Liver (tissue), 9 donors: ENCODE results near the gene METTL17. TPM values are rescaled to one million over a fixed set of nuclear protein-coding genes. Genes with fewer than 3 reads are reported as not detected.

Experiments used
- DNase-seq: peaks from one replicate; pipeline ENCODE4 v3.0.0-alpha.2; 2017; ENCODE audit warnings: low spot score
- H3K27ac ChIP-seq, 2 donors: one replicate each; pipeline ENCODE4 v1.7.0; 2013; ENCODE audit warnings: inconsistent platforms in 2 of 2, low read length in 2 of 2, control low read depth in 1 of 2, low read depth in 1 of 2, mild to moderate bottlenecking in 1 of 2
- H3K27me3 ChIP-seq, 4 donors: one replicate each; pipeline versions ENCODE4 v1.6.1 to v1.7.0; 2013; ENCODE audit warnings: low read length in 3 of 4, inconsistent platforms in 1 of 4, mild to moderate bottlenecking in 1 of 4, moderate library complexity in 1 of 4; ENCODE audit not compliant: control insufficient read depth in 4 of 4, insufficient read depth in 4 of 4
- H3K36me3 ChIP-seq, 4 donors: one replicate each; pipeline versions ENCODE4 v1.6.1 to v1.7.0; 2013; ENCODE audit warnings: low read length in 3 of 4, mild to moderate bottlenecking in 3 of 4, low read depth in 1 of 4, moderate library complexity in 1 of 4; ENCODE audit not compliant: control insufficient read depth in 4 of 4, insufficient read depth in 3 of 4
- H3K4me1 ChIP-seq, 4 donors: one replicate each; pipeline versions ENCODE4 v1.6.1 to v1.7.0; 2013; ENCODE audit warnings: low read length in 3 of 4, mild to moderate bottlenecking in 3 of 4, moderate library complexity in 1 of 4; ENCODE audit not compliant: control insufficient read depth in 4 of 4, insufficient read depth in 4 of 4
- H3K4me3 ChIP-seq, 3 donors: one replicate each; pipeline versions ENCODE4 v1.6.1 to v1.7.0; 2013; ENCODE audit warnings: low read length in 3 of 3, control low read depth in 1 of 3, low read depth in 1 of 3, mild to moderate bottlenecking in 1 of 3
- H3K9ac ChIP-seq, 2 donors: one replicate each; pipeline ENCODE4 v1.7.0; 2013; ENCODE audit warnings: low read length in 2 of 2, mild to moderate bottlenecking in 2 of 2, moderate library complexity in 2 of 2, control low read depth in 1 of 2, low read depth in 1 of 2
- H3K9me3 ChIP-seq, 4 donors: one replicate each; pipeline versions ENCODE4 v1.6.1 to v1.7.0; 2013; ENCODE audit warnings: low read length in 3 of 4; ENCODE audit not compliant: control insufficient read depth in 4 of 4
- ATF3 ChIP-seq: IDR thresholded peaks from 2 replicates; pipeline ENCODE4 v1.6.1; 2016; ENCODE audit warnings: antibody characterized with exemption
- EGR1 ChIP-seq, 2 donors: IDR thresholded peaks; 2 replicates each; pipeline ENCODE4 v1.6.1; 2016 to 2018; ENCODE audit warnings: antibody characterized with exemption in 2 of 2, low read depth in 2 of 2
- FOXA1 ChIP-seq: IDR thresholded peaks from 2 replicates; pipeline ENCODE4 v1.6.1; 2016; ENCODE audit warnings: antibody characterized with exemption
- FOXA2 ChIP-seq: IDR thresholded peaks from 2 replicates; pipeline ENCODE4 v1.6.1; 2016; ENCODE audit warnings: antibody characterized with exemption
- GABPA ChIP-seq, 2 donors: IDR thresholded peaks in 1 of 2; conservative IDR thresholded peaks in 1 of 2; 2 replicates each; pipeline ENCODE4 v1.6.1; 2016; ENCODE audit warnings: antibody characterized with exemption in 2 of 2, mild to moderate bottlenecking in 1 of 2, moderate library complexity in 1 of 2
- HNF4A ChIP-seq, 2 donors: conservative IDR thresholded peaks; 2 replicates each; pipeline ENCODE4 v1.6.1; 2016; ENCODE audit warnings: antibody characterized with exemption in 2 of 2, mild to moderate bottlenecking in 2 of 2
- HNF4G ChIP-seq: IDR thresholded peaks from 2 replicates; pipeline ENCODE4 v1.6.1; 2016; ENCODE audit warnings: antibody characterized with exemption
- JUND ChIP-seq, 2 donors: IDR thresholded peaks; 2 replicates each; pipeline ENCODE4 v1.6.1; 2016; ENCODE audit warnings: antibody characterized with exemption in 2 of 2
- NR2F2 ChIP-seq: IDR thresholded peaks from 2 replicates; pipeline ENCODE4 v1.6.1; 2016; ENCODE audit warnings: antibody characterized with exemption
- REST ChIP-seq: IDR thresholded peaks from 2 replicates; pipeline ENCODE4 v1.6.1; 2016; ENCODE audit warnings: antibody characterized with exemption, mild to moderate bottlenecking
- RXRA ChIP-seq, 2 donors: IDR thresholded peaks; 2 replicates each; pipeline ENCODE4 v1.6.1; 2017 to 2018; ENCODE audit warnings: antibody characterized with exemption in 2 of 2, mild to moderate bottlenecking in 1 of 2
- SP1 ChIP-seq: IDR thresholded peaks from 2 replicates; pipeline ENCODE4 v1.6.1; 2018; ENCODE audit warnings: antibody characterized with exemption, mild to moderate bottlenecking
- TAF1 ChIP-seq: conservative IDR thresholded peaks from 2 replicates; pipeline ENCODE4 v1.6.1; 2016; ENCODE audit warnings: antibody characterized with exemption, mild to moderate bottlenecking
- YY1 ChIP-seq: IDR thresholded peaks from 2 replicates; pipeline ENCODE4 v1.6.1; 2016; ENCODE audit warnings: antibody characterized with exemption, mild to moderate bottlenecking
- ZBTB33 ChIP-seq: IDR thresholded peaks from 2 replicates; pipeline ENCODE4 v1.6.1; 2016; ENCODE audit warnings: antibody characterized with exemption
- WGBS: extraction: QIAGEN DNeasy Blood & Tissue Kit; methylation state at CpG from one replicate; pipeline ENCODE4 v1.1.7; 2013; 5-methylcytosine and 5-hydroxymethylcytosine counted together
- polyA plus RNA-seq, 2 donors: library from polyadenylated mRNA; stranded (reverse) in 1 of 2; unstranded in 1 of 2; fragments of 200-250 nt in 1 of 2; fragments of >200 nt in 1 of 2; fragmentation: Nextera tagmentation in 1 of 2; extraction: Ambion mirVana in 1 of 2; gene quantifications; one replicate each; pipeline versions ENCODE4 v1.2.1 to v1.2.3, GENCODE V29; 2013 to 2015
- total RNA-seq, 2 donors: library from RNA; depleted of rRNA; stranded (reverse); fragments of >200 nt; gene quantifications; one replicate each; pipeline ENCODE4 v1.2.3, GENCODE V29; 2014
- TF ChIP-seq, protein P1 (sequence below): fragments of 150-350 bp; IDR thresholded peaks from 2 replicates; pipeline ENCODE4 v1.5.1; 2017; ENCODE audit warnings: improper control_type of control experiment, low read depth, low read length; ENCODE audit not compliant: missing input control
- TF ChIP-seq, protein P2 (sequence below): IDR thresholded peaks from 2 replicates; pipeline ENCODE4 v1.6.1; 2016; ENCODE audit warnings: antibody characterized with exemption
- donor health status: healthy.
- donor health status: healthy.
- donor health status: healthy.
- donor health status: healthy.
- donor health status: healthy.

Gene METTL17
- total and polyA plus RNA-seq, 4 donors = 31.0 to 64.8 (median 47.3) TPM

GRCh38 chr14:20988717-20989470 lies 886 bp upstream of the METTL17 start:
- TF ChIP-seq ZBTB33 (no peak), RXRA (IDR thresholded peaks at IDR 0.05) (no peak), FOXA1 (no peak), NR2F2 (no peak), EGR1 (IDR thresholded peaks at IDR 0.05; ENCODE audit: low read depth in 2 of 2) (no peak), HNF4A (conservative IDR thresholded peaks at IDR 0.05) (no peak), FOXA2 (no peak), GABPA (IDR thresholded peaks at IDR 0.05 in 1 of 2, conservative IDR thresholded peaks at IDR 0.05 in 1 of 2) (no peak), REST (no peak), SP1 (no peak), TAF1 (no peak), ATF3 (no peak), YY1 (no peak), JUND (IDR thresholded peaks at IDR 0.05) (no peak), HNF4G (no peak)
- TF ChIP-seq, protein P1, sequence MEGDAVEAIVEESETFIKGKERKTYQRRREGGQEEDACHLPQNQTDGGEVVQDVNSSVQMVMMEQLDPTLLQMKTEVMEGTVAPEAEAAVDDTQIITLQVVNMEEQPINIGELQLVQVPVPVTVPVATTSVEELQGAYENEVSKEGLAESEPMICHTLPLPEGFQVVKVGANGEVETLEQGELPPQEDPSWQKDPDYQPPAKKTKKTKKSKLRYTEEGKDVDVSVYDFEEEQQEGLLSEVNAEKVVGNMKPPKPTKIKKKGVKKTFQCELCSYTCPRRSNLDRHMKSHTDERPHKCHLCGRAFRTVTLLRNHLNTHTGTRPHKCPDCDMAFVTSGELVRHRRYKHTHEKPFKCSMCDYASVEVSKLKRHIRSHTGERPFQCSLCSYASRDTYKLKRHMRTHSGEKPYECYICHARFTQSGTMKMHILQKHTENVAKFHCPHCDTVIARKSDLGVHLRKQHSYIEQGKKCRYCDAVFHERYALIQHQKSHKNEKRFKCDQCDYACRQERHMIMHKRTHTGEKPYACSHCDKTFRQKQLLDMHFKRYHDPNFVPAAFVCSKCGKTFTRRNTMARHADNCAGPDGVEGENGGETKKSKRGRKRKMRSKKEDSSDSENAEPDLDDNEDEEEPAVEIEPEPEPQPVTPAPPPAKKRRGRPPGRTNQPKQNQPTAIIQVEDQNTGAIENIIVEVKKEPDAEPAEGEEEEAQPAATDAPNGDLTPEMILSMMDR = no peak
- TF ChIP-seq, protein P2, sequence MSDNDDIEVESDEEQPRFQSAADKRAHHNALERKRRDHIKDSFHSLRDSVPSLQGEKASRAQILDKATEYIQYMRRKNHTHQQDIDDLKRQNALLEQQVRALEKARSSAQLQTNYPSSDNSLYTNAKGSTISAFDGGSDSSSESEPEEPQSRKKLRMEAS = no peak
- H3K27ac ChIP-seq = peak overlapping the region in 1 of 2 donors; percentile 3
- DNase-seq = no peak
- peak overlapping the region in 1 of 3 donors; percentile 100 for H3K4me3 ChIP-seq
- H3K9me3 ChIP-seq = no peaks in the 10 kb centered on the region
- no peaks in the 10 kb centered on the region for H3K27me3 ChIP-seq
- H3K9ac ChIP-seq = peak overlapping the region in 1 of 2 donors; percentile 27
- peaks cover 3 to 18% (median 16%) of the 10 kb centered on the region in 4 donors for H3K4me1 ChIP-seq
- peaks cover 0 to 19% (median 14%) of the 10 kb centered on the region in 4 donors for H3K36me3 ChIP-seq
- 91% methylated on average over 15 of the region's 15 CpGs for WGBS
